LNCAP (cell line): ENCODE measurements around the gene ARSG.

Experiments used
- TF ChIP-seq, protein P1 (sequence below): fragments of 450-650 bp; IDR thresholded peaks from 2 replicates; pipeline ENCODE4 v1.5.1; 2017; ENCODE audit warnings: mild to moderate bottlenecking

ARSG gene

DNA sequence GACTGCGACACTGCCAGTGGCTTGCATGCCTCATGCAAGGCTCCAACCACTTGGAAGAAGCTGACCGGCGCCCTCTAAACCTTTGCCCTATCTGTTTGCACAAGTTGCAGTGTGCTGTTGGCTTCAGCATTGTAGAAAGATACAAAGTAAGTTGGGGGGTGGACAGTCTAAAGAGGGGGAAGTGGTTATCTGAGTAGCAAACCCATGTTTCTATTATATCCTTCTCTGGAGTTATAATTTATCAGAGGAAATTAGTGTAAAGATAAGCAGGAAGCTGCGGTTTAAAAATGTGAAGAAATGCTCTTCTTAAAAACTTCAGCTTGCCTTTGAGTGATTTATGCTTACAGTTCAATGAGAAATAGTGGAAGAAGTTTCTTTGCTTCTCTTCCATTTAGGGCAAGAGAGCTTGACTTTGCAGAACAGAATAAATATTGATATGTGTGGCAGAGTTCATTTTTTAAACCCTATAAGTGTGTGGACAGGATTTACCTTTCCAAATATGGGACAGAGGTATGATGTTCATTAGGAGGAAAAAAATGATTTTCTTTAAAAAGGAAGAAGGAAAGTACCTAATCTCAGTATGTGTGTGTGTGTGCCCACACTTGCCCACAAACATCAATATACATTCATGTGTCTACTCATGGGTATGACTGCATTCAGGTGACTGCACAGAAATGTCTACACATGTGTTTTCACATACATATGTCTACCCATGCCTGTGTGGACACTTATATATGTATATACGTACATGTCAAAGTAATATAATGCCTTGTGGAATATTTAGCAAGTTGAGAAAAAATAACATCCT is 35.4 kb upstream of the ARSG start:
- TF ChIP-seq, protein P1, sequence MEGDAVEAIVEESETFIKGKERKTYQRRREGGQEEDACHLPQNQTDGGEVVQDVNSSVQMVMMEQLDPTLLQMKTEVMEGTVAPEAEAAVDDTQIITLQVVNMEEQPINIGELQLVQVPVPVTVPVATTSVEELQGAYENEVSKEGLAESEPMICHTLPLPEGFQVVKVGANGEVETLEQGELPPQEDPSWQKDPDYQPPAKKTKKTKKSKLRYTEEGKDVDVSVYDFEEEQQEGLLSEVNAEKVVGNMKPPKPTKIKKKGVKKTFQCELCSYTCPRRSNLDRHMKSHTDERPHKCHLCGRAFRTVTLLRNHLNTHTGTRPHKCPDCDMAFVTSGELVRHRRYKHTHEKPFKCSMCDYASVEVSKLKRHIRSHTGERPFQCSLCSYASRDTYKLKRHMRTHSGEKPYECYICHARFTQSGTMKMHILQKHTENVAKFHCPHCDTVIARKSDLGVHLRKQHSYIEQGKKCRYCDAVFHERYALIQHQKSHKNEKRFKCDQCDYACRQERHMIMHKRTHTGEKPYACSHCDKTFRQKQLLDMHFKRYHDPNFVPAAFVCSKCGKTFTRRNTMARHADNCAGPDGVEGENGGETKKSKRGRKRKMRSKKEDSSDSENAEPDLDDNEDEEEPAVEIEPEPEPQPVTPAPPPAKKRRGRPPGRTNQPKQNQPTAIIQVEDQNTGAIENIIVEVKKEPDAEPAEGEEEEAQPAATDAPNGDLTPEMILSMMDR: no peak

DNA sequence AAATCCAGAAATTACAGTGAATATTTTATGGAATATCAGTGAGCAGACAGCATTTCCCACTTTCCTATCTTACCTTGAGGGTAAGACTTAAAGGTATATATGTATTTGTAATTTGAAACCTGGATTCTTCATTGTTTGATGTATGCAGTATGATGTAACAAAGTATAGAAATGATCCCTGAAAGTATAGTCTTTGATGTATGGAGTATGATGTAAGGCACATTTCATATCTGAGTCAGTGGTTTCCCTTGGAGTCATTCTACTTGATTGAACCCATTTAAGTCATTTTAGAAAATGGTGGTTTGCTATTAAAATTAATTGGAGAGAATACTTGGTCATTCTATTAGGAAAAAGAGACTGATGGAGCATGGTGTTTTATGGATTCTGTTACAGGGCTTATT is 33.4 kb upstream of the ARSG start:
- TF ChIP-seq, protein P1: no peak

DNA sequence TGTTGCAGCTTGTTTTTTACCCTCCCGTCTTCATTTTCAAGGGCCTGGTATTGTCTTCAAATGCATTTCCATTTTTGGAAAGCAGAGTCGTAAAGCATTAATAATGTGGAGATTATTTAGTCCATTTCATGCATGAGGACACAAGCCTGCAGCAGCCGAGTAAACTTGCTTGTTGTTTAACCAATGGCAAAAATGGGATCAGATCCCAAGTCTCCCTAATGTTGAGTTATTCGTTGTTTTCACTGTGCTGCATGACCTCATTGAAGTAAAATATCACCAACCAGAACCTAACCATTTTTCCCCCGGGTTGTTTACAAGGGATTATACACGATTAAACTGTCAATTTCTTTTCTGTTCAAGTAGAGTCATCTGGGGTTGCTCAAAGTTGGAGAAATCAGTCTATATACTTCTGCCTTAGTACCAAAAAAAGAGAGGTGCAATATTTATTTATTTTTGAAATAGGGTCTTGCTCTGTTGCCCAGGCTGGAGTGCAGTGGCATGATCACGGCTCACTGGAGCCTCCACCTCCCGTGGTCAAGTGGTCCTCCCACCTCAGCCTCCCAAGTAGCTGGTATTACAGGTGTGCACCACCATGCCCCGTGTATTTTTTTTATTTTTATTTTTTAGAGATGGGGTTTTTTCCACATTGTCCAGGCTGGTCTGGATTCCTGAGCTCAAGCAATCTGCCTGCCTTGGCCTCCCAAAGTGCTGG is 31.1 kb upstream of the ARSG start:
- TF ChIP-seq, protein P1: no peak

DNA sequence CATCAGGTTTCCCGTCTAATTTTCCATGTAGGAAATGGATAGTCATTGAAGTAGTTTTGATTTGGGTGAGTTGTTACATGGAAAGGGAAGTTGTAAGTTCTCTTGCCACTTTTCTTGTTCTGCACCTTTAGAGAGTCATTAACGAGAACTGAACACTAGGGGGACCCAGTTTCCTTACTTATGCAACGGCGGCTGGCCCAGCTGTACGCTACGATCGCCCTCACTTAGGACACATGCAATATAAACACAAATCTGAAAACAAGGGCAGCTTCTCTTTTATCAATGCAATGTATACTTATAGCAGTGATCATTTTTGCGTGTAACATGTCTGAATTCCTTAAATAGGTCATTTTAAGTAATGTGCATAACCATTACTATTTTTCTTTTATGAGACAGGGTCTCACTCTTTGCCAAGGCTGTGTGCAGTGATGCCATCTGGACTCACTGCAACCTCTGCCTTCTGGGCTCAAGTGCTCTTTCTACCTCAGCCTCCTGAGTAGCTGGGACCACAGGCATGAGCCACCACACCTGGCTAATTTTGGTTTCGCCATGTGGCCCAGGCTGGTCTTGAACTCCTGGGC is 28.1 kb upstream of the ARSG start:
- TF ChIP-seq, protein P1: peak; percentile 28; the same call in 1 of the 2 replicates

DNA sequence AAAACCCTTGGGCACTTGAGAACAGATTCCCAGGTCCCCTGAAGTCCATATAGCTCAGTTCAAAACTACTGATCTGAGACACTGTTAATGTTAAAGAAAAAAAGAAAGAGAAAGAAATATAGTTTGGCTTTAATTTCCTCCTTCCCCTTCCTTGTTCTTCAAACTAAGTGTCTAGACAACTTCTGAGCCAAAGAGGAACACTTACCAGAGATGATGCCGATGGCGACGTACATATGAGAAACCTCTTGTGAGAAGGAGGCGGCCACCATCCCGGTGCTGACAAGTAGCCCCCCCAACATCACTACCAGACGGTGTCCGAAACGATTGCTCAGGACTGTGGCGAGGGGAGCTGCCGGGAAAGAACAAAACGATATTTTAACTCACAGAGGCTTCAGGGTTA is 17.6 kb upstream of the ARSG start:
- TF ChIP-seq, protein P1: no peak

DNA sequence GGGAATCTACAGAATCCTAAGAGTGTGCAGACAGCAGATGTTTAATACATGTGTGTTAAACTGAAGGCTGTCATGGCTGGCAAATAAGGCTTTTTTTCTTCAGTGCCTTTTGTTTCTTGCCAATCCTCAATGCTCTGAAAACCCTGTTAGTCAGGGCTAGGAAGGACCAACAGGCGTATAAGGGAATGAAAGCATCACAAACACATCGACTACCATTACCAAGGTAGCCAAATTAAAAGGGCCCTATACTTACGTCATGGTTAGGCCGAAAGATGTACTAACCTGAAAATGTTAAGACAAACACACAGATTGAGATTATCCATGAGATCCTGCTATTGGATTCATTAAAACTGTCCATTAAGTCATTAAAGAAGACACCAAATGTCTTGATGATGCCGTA is 13.5 kb upstream of the ARSG start:
- TF ChIP-seq, protein P1: no peak

DNA sequence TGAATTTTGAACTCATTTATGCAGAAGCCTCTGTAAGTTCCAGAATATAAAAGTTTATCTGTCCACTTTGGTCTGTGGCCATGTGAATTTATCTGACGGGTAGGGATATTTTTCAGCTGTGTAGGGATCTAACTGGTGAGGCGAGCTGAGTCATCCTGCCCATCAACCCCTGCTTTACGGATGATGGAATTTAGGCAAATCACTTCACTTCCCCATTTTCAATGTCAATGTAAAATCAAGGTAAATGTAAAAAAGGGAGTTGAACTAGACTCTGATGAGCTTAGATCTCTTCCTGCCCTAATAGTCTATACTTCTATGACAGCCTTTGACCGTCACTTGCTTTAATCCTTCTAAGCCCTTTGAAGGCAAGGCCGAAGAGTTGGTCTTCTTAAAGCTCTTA is 2.9 kb upstream of the ARSG start:
- TF ChIP-seq, protein P1: no peak
